Activated CD8-positive, alpha-beta memory T cell treated with anti-CD3 and anti-CD28 coated beads, Interleukin-2, amount 10 ng/mL, durations not matched to agents 7 days and 5 days (primary cell): ENCODE data around the gene MTX3. TPM values are rescaled to one million over a fixed set of nuclear protein-coding genes. Genes with fewer than 3 reads are reported as not detected.

ENCODE experiments used
- ATAC-seq: fragments of 150-1000 bp; cut with Tn5 transposase; one replicate; pipeline ENCODE4 v1.10.0; 2021; ENCODE audit warnings: moderate library complexity
- CTCF ChIA-PET: fragments of 350-600 bp; sonication (Branson Sonifier 250); formaldehyde crosslinking; loops from one replicate; lab custom pipeline; 2021; ENCODE audit warnings: antibody characterized with exemption; lab: Charles Lee
- DNase-seq: peaks from one replicate; pipeline ENCODE4 v3.0.0-alpha.2; 2020
- H3K27ac Mint-ChIP-seq: one replicate; pipeline ENCODE4 v1.8.0; 2021; ENCODE audit warnings: mild to moderate bottlenecking, mixed read lengths
- H3K27me3 Mint-ChIP-seq: one replicate; pipeline ENCODE4 v1.8.0; 2021; ENCODE audit warnings: mixed read lengths
- H3K36me3 Mint-ChIP-seq: one replicate; pipeline ENCODE4 v1.8.0; 2021; ENCODE audit warnings: mild to moderate bottlenecking, mixed read lengths
- H3K4me1 Mint-ChIP-seq: one replicate; pipeline ENCODE4 v1.8.0; 2021; ENCODE audit warnings: mixed read lengths
- H3K4me3 Mint-ChIP-seq: one replicate; pipeline ENCODE4 v1.8.0; 2021; ENCODE audit warnings: mild to moderate bottlenecking, moderate library complexity, mixed read lengths
- H3K9me3 Mint-ChIP-seq: one replicate; pipeline ENCODE4 v1.8.0; 2022; ENCODE audit warnings: low read depth, mixed read lengths
- total RNA-seq, 2 experiments: library from RNA; stranded (reverse); gene quantifications; one replicate each; pipeline ENCODE4 v1.2.3, GENCODE V29; 2021

MTX3 gene
- total RNA-seq, 2 experiments from 2014 or later = 31.4 to 39.8 TPM

GRCh38 chr5:80008995-80009765 is 18.1 kb upstream of the MTX3 start:
- no peak overlapping the region for H3K27ac Mint-ChIP-seq
- H3K4me1 Mint-ChIP-seq = peaks cover 2% of the 10 kb centered on the region
- CTCF ChIA-PET = interaction anchor here (1.2 kb wide), 1 partner anchor 28 kb away, joined by 3 read pairs; no protein-coding TSS in a partner anchor
- no peak for ATAC-seq
- no peaks in the 10 kb centered on the region for H3K9me3 Mint-ChIP-seq
- no peaks in the 10 kb centered on the region for H3K27me3 Mint-ChIP-seq
- H3K4me3 Mint-ChIP-seq = no peak overlapping the region
- peaks cover 8% of the 10 kb centered on the region for H3K36me3 Mint-ChIP-seq
- no peak for DNase-seq

GRCh38 chr5:80002677-80003076 is 11.6 kb upstream of the MTX3 start:
- ATAC-seq (no peak), DNase-seq (no peak)
- no peak overlapping the region for H3K4me3 Mint-ChIP-seq
- no peaks in the 10 kb centered on the region for H3K27me3 Mint-ChIP-seq
- peaks cover 10% of the 10 kb centered on the region for H3K36me3 Mint-ChIP-seq
- no peak overlapping the region for H3K27ac Mint-ChIP-seq
- no peaks in the 10 kb centered on the region for H3K4me1 Mint-ChIP-seq
- no peaks in the 10 kb centered on the region for H3K9me3 Mint-ChIP-seq
- CTCF ChIA-PET = interaction anchor here (1.1 to 1.4 kb wide), 2 partner anchors 10 to 81 kb away, joined by 3 to 4 read pairs; no protein-coding TSS in a partner anchor

DNA sequence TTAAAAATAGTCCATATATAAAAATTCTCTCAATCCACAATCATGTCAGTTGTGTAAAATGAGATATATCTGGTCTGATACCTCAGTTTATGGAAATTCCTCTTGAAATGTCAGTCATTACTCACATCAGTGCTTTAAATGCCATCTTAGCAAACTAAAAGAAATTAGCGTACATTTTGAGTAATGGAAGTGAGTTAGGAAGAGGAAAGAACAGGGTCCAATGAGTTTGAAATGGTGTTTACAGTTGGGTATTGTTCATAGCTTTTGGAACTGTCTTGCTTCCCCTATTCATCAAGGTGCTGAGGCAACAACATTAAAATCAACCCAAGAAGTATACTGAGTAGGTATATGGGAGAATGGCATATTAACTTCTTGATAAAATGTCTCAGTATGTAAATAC is 8.7 kb upstream of the MTX3 start:
- no peak overlapping the region for H3K27ac Mint-ChIP-seq
- no peaks in the 10 kb centered on the region for H3K27me3 Mint-ChIP-seq
- no peaks in the 10 kb centered on the region for H3K9me3 Mint-ChIP-seq
- no peaks in the 10 kb centered on the region for H3K4me1 Mint-ChIP-seq
- CTCF ChIA-PET = interaction anchor here (1.0 to 1.3 kb wide), 2 partner anchors 79 to 83 kb away, joined by 3 read pairs; no protein-coding TSS in a partner anchor
- peaks cover 15% of the 10 kb centered on the region for H3K36me3 Mint-ChIP-seq
- DNase-seq (no peak), ATAC-seq (no peak)
- H3K4me3 Mint-ChIP-seq = no peak overlapping the region

DNA sequence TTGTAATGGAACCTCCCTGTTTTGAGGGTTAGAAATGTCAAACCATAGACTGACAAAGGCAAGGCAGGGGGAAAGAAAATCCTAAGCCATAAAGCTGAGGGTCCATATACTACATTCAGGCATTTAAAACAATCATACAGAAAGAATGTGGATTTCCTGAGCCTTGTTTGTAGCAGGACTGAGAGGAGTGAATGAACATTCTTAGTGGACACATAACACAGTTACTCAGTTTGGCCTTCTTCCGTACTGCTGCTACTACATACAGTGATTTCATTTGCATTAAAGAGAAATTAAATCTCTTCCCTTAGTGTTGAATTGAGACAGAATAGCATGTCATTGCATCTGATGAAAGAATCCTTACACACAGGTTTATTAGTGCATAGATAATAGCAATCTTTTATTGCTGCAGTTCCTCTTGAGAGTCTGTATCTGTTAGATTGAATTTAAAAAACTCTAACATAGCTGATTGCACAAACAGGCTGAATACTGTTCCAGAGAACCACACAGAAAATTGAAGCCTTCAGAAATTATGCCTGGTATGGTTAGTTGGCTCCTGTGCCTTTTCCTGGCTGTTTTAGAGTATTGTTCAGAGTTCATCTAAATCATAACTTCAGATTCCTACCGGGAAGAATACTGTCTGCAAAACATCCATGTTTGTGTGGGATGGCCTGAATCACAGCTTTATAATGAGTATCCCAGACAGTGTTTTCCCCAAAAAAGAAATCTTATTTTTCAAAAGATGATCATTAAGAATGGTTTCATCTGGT is 2.0 kb upstream of the MTX3 start:
- CTCF ChIA-PET = no interaction called here
- no peak for DNase-seq

GRCh38 chr5:79990205-79990597 is 861 bp downstream of the MTX3 start:
- ATAC-seq = peak; percentile 69
- DNase-seq = no peak
- peaks cover 45% of the 10 kb centered on the region for H3K36me3 Mint-ChIP-seq
- H3K27me3 Mint-ChIP-seq = no peaks in the 10 kb centered on the region
- peak overlapping the region; percentile 98 for H3K27ac Mint-ChIP-seq
- CTCF ChIA-PET = interaction anchor here (0.6 to 3.3 kb wide), 10 partner anchors 9 to 308 kb away, joined by 3 to 15 read pairs (median 4); no protein-coding TSS in a partner anchor
- H3K9me3 Mint-ChIP-seq = no peaks in the 10 kb centered on the region
- peak overlapping the region; percentile 96 for H3K4me3 Mint-ChIP-seq
- H3K4me1 Mint-ChIP-seq = peaks cover 59% of the 10 kb centered on the region

More for the DNA sequence above, 2.0 kb upstream of the MTX3 start:
- H3K36me3 Mint-ChIP-seq = peaks cover 28% of the 10 kb centered on the region
- H3K4me1 Mint-ChIP-seq = peaks cover 35% of the 10 kb centered on the region
- no peaks in the 10 kb centered on the region for H3K27me3 Mint-ChIP-seq
- no peak overlapping the region for H3K27ac Mint-ChIP-seq
- H3K9me3 Mint-ChIP-seq = no peaks in the 10 kb centered on the region
- no peak for ATAC-seq
- H3K4me3 Mint-ChIP-seq = no peak overlapping the region

DNA sequence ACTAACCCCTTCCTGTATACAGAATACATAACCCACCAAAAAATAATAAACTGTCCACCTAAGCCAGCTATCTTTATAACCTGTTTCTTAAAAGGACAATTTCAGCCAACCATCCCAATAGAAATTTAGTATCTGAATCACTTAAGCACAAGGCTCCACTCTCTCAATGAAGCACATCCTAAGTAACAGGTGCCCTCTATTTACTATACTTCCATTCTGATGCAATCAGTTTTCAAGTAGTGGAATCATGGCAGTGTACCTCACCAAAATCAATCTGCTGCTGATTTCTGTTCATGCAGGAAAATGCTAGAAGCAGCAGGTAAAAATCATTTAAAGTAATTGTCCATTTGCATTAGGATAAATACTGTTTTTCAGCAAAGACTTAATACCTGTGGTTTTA is 4.8 kb downstream of the MTX3 start:
- CTCF ChIA-PET = interaction anchor here (1.8 kb wide), 1 partner anchor 47 kb away, joined by 7 read pairs; no protein-coding TSS in a partner anchor
- peak overlapping the region; percentile 67 for H3K27ac Mint-ChIP-seq

DNA sequence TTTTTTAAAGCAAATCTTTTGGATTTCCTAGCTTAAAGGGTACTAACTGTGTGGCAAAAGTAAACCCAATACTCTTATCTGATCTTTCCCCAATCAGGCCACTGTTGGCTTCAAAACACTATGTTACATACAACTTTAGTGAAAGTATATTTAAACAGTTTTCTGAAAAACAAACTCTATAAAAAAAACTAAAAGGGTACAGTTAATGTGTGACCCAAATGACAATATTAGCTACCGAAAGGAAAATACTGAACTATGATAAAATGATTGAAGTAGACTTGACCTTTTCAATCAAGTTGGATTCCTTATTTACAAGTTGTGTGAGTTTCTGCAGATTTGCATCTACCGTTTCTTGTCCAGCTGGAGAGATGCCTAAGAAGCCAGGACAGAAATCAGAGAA is 5.8 kb downstream of the MTX3 start:
- peak overlapping the region; percentile 69 for H3K4me3 Mint-ChIP-seq
- CTCF ChIA-PET = interaction anchor here (1.8 kb wide), 1 partner anchor 46 kb away, joined by 7 read pairs; no protein-coding TSS in a partner anchor
- H3K9me3 Mint-ChIP-seq = no peaks in the 10 kb centered on the region
- H3K4me1 Mint-ChIP-seq = peaks cover 76% of the 10 kb centered on the region
- H3K27me3 Mint-ChIP-seq = no peaks in the 10 kb centered on the region
- no peak for DNase-seq
- peak overlapping the region; percentile 42 for H3K27ac Mint-ChIP-seq
- H3K36me3 Mint-ChIP-seq = peaks cover 72% of the 10 kb centered on the region
- no peak for ATAC-seq

More for the DNA sequence above, 4.8 kb downstream of the MTX3 start:
- H3K4me3 Mint-ChIP-seq = peak overlapping the region; percentile 69
- H3K9me3 Mint-ChIP-seq = no peaks in the 10 kb centered on the region
- H3K27me3 Mint-ChIP-seq = no peaks in the 10 kb centered on the region
- no peak for DNase-seq
- H3K4me1 Mint-ChIP-seq = peaks cover 71% of the 10 kb centered on the region
- H3K36me3 Mint-ChIP-seq = peaks cover 65% of the 10 kb centered on the region
- no peak for ATAC-seq

- Mint-ChIP-seq H3K36me3 (peaks cover 78% of the 10 kb centered on the region), H3K4me1 (peaks cover 76% of the 10 kb centered on the region), H3K27ac (peak overlapping the region; percentile 37), H3K9me3 (no peaks in the 10 kb centered on the region), H3K4me3 (peak overlapping the region; percentile 15), H3K27me3 (no peaks in the 10 kb centered on the region)
- CTCF ChIA-PET = interaction anchor here (0.9 to 1.7 kb wide), 3 partner anchors 10 to 99 kb away, joined by 4 to 5 read pairs (median 4); no protein-coding TSS in a partner anchor
- ATAC-seq = no peak
- no peak for DNase-seq
Measured at GRCh38 chr5:79984363-79984762, 6.7 kb downstream of the MTX3 start.

DNA sequence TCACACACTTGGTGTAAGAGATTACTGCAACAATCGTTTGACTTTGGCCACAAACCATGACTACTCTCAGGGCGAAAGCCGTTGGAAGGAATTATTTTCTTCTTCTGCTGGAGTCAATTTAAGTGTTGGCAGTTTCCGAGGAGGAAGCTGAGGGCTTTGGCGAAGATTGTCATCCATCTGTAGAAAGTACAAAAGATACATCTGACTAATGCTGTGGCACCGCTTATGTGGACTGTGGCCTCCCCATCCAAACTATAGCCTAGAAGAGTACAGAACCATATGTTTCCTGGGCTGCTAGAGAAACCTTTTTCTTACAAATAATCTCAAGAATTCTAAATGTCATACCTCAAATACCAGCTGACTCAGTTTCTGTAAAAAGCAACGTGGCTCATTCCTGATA is 7.4 kb downstream of the MTX3 start:
- H3K36me3 Mint-ChIP-seq = peaks cover 82% of the 10 kb centered on the region
- no peaks in the 10 kb centered on the region for H3K27me3 Mint-ChIP-seq
- DNase-seq (no peak), ATAC-seq (no peak)
- H3K4me3 Mint-ChIP-seq = peak overlapping the region; percentile 0
- peak overlapping the region; percentile 37 for H3K27ac Mint-ChIP-seq
- H3K4me1 Mint-ChIP-seq = peaks cover 74% of the 10 kb centered on the region
- H3K9me3 Mint-ChIP-seq = no peaks in the 10 kb centered on the region
- CTCF ChIA-PET = interaction anchor here (0.7 to 1.7 kb wide), 4 partner anchors 9 to 99 kb away, joined by 3 to 5 read pairs (median 4); no protein-coding TSS in a partner anchor

DNA sequence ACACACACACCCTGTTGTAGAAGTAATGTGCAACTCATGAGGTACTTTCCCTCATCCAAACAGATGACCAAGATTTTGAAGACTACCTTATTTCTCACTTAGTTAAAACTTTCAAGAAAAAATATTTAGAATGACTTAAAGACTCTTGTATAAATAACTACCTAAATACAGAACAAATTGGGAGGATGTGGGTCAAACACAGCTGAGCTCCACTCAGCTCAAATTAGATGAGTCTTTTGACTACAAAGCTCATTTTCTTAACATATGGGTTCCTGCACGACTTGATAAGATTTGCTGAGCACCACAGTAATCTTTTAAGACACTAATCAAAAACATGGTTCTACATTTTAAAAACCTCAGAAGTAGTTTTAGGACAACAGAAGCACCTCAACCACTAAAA is 8.9 kb downstream of the MTX3 start:
- Mint-ChIP-seq H3K27ac (peak overlapping the region; percentile 77), H3K27me3 (no peaks in the 10 kb centered on the region), H3K9me3 (no peaks in the 10 kb centered on the region), H3K4me3 (no peak overlapping the region), H3K36me3 (peaks cover 82% of the 10 kb centered on the region), H3K4me1 (peaks cover 65% of the 10 kb centered on the region)
- CTCF ChIA-PET = interaction anchor here (1.0 to 1.2 kb wide), 2 partner anchors 55 to 103 kb away, joined by 3 read pairs; no protein-coding TSS in a partner anchor
- no peak for DNase-seq
- peak; percentile 13 for ATAC-seq

GRCh38 chr5:79976759-79977515 is 14.1 kb downstream of the MTX3 start:
- Mint-ChIP-seq H3K4me3 (no peak overlapping the region), H3K4me1 (peaks cover 21% of the 10 kb centered on the region), H3K27ac (no peak overlapping the region), H3K9me3 (no peaks in the 10 kb centered on the region), H3K36me3 (peaks cover 58% of the 10 kb centered on the region), H3K27me3 (no peaks in the 10 kb centered on the region)
- ATAC-seq (no peak), DNase-seq (no peak)
- CTCF ChIA-PET = interaction anchor here (0.7 to 1.1 kb wide), 3 partner anchors 14 to 106 kb away, joined by 3 to 4 read pairs (median 3); no protein-coding TSS in a partner anchor

- peaks cover 52% of the 10 kb centered on the region for H3K36me3 Mint-ChIP-seq
- no peaks in the 10 kb centered on the region for H3K9me3 Mint-ChIP-seq
- no peak for DNase-seq
- H3K27ac Mint-ChIP-seq = no peak overlapping the region
- no peak for ATAC-seq
- no peaks in the 10 kb centered on the region for H3K27me3 Mint-ChIP-seq
- H3K4me3 Mint-ChIP-seq = no peak overlapping the region
- CTCF ChIA-PET = no interaction called here
- peaks cover 8% of the 10 kb centered on the region for H3K4me1 Mint-ChIP-seq
Measured at GRCh38 chr5:79975422-79975821, 15.6 kb downstream of the MTX3 start.
